H54 (cell line): ENCODE results near the gene IL2RA.
A peak's percentile ranks its signal among the peaks of the same experiment; 100 is the strongest.

Experiments
- DNase-seq: peaks from one replicate; pipeline ENCODE4 v3.0.0; 2011; ENCODE audit warnings: low spot score, mixed read lengths; ENCODE audit not compliant: insufficient read length
- FAIRE-seq: peaks from 3 replicates; lab custom pipeline; 2011; peaks lifted over from hg19 to GRCh38; lab: Jason Lieb, UNC
- POLR2A ChIP-seq: IDR thresholded peaks from 2 replicates; pipeline ENCODE4 v1.6.1; 2011; ENCODE audit warnings: low read depth, mild to moderate bottlenecking, low read length

Gene IL2RA

GRCh38 chr10:5996696-5997095, 65.5 kb downstream of the IL2RA start:
- no peak for FAIRE-seq
- no peak for TF ChIP-seq POLR2A
- no peak for DNase-seq

GRCh38 chr10:5992398-5992797, 69.8 kb downstream of the IL2RA start:
- no peak for TF ChIP-seq POLR2A
- FAIRE-seq = no peak
- no peak for DNase-seq

GRCh38 chr10:5991708-5992107, 70.5 kb downstream of the IL2RA start:
- TF ChIP-seq POLR2A = no peak
- no peak for FAIRE-seq
- no peak for DNase-seq

GRCh38 chr10:5989756-5990155, 72.4 kb downstream of the IL2RA start:
- no peak for TF ChIP-seq POLR2A
- DNase-seq = no peak
- FAIRE-seq = no peak

GRCh38 chr10:5988336-5988920, 73.7 kb downstream of the IL2RA start:
- DNase-seq = no peak
- no peak for TF ChIP-seq POLR2A
- FAIRE-seq = no peak

- FAIRE-seq = no peak
- DNase-seq = no peak
- TF ChIP-seq POLR2A = no peak
These were observed 74.4 kb downstream of the IL2RA start for GRCh38 chr10:5987747-5988146.

GRCh38 chr10:5985029-5985428, 77.1 kb downstream of the IL2RA start:
- no peak for DNase-seq
- FAIRE-seq = no peak
- TF ChIP-seq POLR2A = no peak

GRCh38 chr10:5983774-5984173, 78.4 kb downstream of the IL2RA start:
- FAIRE-seq (no peak), DNase-seq (no peak)
- no peak for TF ChIP-seq POLR2A

GRCh38 chr10:5981529-5981928, 80.6 kb downstream of the IL2RA start:
- TF ChIP-seq POLR2A = no peak
- DNase-seq (no peak), FAIRE-seq (no peak)

- no peak for TF ChIP-seq POLR2A
- DNase-seq (no peak), FAIRE-seq (no peak)
These were observed 84.0 kb downstream of the IL2RA start for GRCh38 chr10:5978230-5978489.

- DNase-seq (peak; percentile 74), FAIRE-seq (no peak)
- no peak for TF ChIP-seq POLR2A
These were observed 84.5 kb downstream of the IL2RA start, which contains the start of gene IL15RA for GRCh38 chr10:5977471-5978229. IL15RA (minus strand) TSS chr10:5977543; CDS start chr10:5977492, 51 bp downstream.

GRCh38 chr10:5976512-5977470, 85.4 kb downstream of the IL2RA start:
- FAIRE-seq (no peak), DNase-seq (no peak)
- no peak for TF ChIP-seq POLR2A

GRCh38 chr10:5975641-5976473, 86.3 kb downstream of the IL2RA start:
- TF ChIP-seq POLR2A = no peak
- FAIRE-seq (no peak), DNase-seq (no peak)
